PC-9 (cell line): ENCODE results near the gene WDR18.

Source experiments
- EZH2 ChIP-seq: fragments of 200-600 bp; sonication (generic); IDR thresholded peaks from 2 replicates; pipeline ENCODE4 v1.8.0; 2017; ENCODE audit warnings: antibody characterized with exemption, low read depth
- TF ChIP-seq, protein P1 (sequence below): fragments of 200-600 bp; sonication (generic); conservative IDR thresholded peaks from 2 replicates; pipeline ENCODE4 v1.6.1; 2017; ENCODE audit warnings: mixed run types, antibody characterized with exemption, mild to moderate bottlenecking, moderate library complexity

DNA sequence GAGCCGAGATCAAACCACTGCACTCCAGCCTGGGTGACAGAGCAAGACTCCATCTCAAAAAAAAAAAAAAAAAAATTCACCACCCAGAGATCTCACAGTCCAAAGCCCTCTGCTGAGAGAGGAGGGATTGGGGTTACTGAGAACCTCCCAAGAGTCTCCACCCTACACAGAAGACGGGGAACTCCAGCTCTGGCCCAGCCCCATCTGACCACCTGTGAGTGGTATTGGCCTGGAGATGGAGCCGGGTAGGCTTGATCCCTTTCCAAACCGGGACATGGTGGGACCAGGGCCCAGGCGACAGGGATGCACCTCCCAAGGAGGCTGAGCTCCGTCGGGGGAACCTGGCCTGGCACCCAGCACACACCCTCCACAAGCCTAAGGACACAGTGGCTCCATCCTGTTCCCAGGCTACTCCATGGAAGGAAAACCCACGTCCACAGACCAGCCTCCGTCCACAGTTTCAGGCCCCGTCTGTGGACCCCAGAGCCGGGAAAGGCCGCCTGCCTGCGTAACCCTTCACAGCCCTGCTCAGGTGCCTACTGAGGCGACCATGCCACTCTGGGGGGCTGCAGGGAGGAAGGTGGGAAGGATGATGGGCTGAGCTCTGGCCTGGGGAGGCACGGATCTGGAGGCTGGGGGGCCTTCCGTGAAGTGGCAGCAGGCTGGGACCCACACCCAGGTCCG is 34.9 kb downstream of the WDR18 start:
- TF ChIP-seq, protein P1, sequence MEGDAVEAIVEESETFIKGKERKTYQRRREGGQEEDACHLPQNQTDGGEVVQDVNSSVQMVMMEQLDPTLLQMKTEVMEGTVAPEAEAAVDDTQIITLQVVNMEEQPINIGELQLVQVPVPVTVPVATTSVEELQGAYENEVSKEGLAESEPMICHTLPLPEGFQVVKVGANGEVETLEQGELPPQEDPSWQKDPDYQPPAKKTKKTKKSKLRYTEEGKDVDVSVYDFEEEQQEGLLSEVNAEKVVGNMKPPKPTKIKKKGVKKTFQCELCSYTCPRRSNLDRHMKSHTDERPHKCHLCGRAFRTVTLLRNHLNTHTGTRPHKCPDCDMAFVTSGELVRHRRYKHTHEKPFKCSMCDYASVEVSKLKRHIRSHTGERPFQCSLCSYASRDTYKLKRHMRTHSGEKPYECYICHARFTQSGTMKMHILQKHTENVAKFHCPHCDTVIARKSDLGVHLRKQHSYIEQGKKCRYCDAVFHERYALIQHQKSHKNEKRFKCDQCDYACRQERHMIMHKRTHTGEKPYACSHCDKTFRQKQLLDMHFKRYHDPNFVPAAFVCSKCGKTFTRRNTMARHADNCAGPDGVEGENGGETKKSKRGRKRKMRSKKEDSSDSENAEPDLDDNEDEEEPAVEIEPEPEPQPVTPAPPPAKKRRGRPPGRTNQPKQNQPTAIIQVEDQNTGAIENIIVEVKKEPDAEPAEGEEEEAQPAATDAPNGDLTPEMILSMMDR = no peak
- TF ChIP-seq EZH2 = no peak
